ENCODE measurements around the gene BTBD7.

The BTBD7 gene

DNA sequence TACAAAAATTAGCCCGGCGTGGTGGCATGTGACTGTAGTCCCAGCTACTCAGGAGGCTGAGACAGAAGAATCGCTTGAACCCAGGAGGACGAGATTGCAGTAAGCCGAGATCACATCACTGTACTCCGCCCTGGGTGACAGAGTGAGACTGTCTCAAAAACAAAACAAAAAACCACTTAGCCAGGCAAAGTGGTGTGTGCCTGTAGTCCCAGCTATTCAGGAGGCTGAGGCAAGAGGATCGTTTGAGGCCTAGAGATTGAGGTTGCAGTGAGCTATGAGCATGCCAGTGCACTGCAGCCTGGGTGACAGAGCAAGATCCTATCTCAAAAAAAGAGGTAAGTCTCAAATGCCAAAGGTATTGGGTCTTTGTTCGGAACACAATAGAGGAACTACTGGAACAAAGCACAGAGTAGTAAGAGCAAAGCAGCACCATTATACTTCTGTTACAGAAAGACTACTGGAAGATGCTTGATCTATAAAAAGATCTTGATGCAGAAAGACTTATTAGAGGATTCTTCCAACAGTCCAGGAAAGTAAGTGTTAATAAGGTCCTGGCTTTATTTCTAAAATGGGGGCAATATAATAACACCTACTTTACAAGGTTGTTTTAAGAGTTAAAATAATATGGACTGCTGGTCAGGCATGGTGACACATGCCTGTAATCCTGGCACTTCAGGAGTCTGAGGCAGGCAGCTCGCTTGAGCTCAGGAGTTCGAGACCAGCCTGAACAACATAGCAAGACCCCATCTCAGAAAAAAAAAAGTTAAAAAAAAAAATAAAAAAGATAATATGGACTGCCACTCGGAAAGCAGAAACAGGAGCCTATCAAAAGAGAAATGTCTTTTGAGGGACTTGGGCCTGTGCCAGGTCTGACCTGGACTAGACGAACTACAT is 29.9 kb downstream of the BTBD7 start:
- no peak for DNase-seq

- DNase-seq: no peak
These were observed 30.9 kb downstream of the BTBD7 start for GRCh38 chr14:93301821-93302447.

DNA sequence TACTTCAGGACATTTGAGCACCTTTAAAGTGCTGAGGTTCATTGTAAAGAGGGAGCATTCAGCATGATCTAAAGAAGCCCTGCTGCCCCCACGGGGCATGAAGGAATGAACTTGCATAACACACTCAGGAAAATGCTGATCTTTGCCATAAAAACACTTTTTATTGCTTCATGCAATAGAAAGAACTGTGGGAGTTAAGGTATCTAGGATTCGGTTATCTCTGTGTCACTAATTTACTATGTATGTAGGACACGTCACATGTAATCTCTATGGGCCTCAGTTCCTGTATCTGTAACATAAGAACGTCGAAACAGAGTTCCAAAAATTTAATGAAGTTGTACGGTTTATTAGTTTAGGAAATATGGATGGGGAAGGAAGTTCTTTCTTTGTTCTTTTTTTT is 33.0 kb downstream of the BTBD7 start:
- no peak for DNase-seq

- DNase-seq: no peak
These were observed 33.4 kb downstream of the BTBD7 start for GRCh38 chr14:93299416-93299815.

GRCh38 chr14:93295541-93296220 is 37.2 kb downstream of the BTBD7 start:
- DNase-seq: no peak

- no peak for DNase-seq
These were observed 46.5 kb downstream of the BTBD7 start for GRCh38 chr14:93286212-93286890.

GRCh38 chr14:93285044-93285443 is 47.8 kb downstream of the BTBD7 start:
- DNase-seq: no peak

GRCh38 chr14:93281937-93282336 is 50.9 kb downstream of the BTBD7 start:
- no peak for DNase-seq

- DNase-seq: no peak
These were observed 52.1 kb downstream of the BTBD7 start for GRCh38 chr14:93280743-93281142.

- no peak for DNase-seq
These were observed 56.7 kb downstream of the BTBD7 start for GRCh38 chr14:93276031-93276716.

DNA sequence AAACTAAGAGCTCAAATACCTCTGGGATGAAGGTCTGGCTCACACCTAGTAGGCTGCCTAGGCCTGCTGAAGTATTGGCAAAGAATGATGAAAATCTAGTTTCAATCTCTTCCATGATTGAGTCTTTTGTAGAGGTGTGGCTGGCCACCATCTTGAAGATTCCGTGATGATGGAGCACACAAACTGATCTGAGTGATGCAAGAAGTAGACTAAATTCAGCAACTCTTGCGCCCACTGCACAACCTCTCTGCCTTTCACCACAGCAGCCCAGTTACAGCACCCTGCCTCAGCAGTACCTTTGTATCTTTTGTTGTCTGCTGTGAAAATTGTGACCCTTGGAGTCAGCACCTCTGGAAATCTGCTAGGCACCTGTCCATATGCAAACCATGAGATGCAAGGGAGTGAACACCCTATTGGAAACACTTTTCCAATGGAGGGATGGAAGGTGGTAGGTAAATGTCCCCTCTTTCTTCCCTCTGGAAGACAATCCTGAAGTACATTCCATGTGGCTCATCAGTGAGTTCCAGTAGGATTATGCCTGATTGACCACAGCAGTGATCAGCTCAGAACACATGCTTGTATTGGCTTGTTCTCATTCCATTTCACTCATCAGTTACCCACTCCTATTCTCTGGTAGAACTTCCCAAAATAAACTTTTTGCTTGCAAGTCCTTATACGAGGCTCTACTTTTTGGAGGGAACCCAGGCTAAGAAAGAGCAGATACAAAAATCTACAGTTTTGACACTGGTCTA is 58.6 kb downstream of the BTBD7 start:
- DNase-seq: no peak

DNA sequence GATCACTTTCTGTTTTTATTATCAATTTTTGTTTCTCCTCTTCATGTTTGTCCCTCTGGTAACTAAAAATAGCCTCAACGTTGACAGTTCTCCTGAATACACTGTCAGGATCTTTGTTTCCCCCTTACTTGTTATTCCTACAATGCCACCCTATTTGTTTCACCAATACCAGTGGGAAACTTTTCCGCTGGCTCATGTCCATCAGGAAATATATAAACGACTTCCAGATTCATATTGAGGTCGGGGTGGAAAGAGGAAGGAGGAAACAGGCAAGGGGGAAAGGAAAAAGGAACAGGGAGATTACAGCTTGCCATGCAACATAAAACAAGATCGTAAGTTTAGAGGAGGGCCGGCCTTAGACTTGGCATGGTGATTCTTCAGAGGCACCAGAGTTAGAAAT is 61.7 kb downstream of the BTBD7 start:
- DNase-seq: no peak

DNA sequence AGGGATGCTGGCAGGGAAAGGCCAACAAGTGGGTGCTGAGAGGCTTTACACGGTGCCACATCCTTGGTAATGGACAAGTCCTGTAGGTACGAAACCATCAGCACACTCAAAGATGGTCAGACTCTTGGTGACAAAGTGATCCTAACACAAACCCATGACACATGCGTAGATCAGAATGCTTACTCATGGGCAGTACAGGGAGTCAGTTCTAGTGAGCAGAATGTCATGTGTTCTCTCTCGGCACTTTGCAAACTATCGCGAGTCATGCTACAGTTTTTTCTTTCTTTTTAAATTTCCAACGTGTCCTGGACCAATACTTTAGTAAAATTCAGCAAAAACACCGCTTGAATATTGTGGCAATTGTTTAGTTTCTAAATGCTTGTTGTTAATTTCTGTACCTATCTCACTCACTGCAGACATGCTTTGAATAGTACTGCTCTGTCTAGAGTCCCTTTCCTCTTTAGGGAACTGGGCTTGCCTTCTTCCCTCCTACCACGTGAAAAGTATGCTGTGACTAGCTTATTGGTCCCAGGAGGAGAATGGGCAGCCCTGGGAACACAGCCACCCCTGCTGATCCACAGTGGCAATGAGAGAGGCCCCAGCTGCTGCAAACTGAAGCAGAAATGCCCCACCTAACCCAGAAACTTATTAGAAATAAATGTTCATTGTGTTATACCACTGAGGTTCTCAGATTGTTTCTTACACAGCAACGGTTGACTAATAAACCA is 63.3 kb downstream of the BTBD7 start:
- DNase-seq: no peak

DNA sequence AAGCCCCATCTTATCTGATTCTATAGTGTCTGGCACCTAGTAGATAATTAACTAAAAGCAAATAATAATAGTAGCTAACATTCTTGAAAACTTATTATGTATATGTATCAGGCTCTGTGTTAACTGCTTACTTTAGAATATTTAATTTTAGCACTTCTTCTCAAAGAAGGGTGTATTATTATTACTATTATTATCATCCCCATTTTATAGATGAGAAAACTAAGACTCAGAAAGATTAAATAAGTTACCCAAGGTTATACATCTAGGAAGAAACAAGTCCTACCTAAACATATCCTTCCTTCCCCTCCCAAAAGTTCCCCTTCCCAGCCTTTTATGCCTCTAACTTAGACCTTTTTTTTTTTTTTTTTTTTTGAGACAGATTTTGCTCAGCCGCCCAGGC is 64.4 kb downstream of the BTBD7 start:
- no peak for DNase-seq

DNA sequence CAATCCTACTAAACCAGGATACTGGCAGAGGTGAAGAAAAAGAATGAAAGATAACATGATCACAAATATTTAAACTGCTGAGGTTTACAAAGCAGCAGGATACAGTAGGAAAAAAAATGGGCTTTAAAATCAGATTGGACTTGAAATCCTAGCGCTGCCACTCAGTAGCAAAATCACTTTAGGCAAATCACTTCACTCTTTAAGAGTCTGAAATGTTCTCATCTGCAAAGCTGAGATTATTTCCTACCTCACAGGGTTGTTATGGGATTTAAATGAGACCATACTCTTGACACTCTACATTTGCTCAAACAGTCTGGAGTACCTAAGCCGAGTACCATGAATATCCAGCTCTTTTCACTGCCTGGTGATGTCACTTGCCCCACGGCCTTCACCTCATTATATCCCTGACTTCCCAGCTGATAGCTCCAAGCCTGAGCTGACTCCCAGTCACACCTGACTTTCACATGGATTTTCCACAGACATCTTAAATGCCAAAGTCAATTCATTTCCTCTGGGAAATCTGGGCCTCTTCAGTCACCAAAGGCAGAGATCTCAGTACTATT is 65.6 kb downstream of the BTBD7 start:
- no peak for DNase-seq

- DNase-seq: no peak
These were observed 66.7 kb downstream of the BTBD7 start for GRCh38 chr14:93266127-93266526.

- no peak for DNase-seq
These were observed 69.4 kb downstream of the BTBD7 start for GRCh38 chr14:93263416-93263815.

- no peak for DNase-seq
These were observed 70.4 kb downstream of the BTBD7 start for GRCh38 chr14:93262446-93262845.

GRCh38 chr14:93249128-93249831 is 83.6 kb downstream of the BTBD7 start:
- no peak for DNase-seq

DNA sequence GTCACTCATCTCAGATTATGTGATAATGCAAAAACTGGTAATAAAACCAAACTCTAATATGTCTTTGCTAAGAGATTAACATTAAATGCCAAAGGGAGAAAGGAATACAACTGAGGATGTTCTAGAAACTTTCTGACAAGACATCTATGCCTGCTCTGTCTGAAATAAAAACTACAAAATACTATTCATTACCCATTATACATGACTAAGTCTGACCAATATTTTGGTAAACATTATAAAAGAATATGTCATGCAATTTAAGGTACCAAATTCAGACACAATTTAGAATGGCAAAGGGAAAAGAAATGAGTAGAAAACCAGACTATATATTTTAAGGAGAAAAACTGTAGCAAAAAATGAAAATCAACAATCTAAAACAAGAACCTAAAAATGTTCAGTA is 86.3 kb downstream of the BTBD7 start:
- no peak for DNase-seq
